ENCODE data around the gene CAP2. TPM values are rescaled to one million over a fixed set of nuclear protein-coding genes. Genes with fewer than 3 reads are reported as not detected.
"Not testable (repeated sequence)": the region's sequence is repeated elsewhere in the genome, so short reads cannot be mapped to it uniquely, and the experiment has no call there.

CAP2 gene
- total RNA-seq, 3 donors from 2014 or later: 2.2 to 56.1 (median 3.4) TPM

DNA sequence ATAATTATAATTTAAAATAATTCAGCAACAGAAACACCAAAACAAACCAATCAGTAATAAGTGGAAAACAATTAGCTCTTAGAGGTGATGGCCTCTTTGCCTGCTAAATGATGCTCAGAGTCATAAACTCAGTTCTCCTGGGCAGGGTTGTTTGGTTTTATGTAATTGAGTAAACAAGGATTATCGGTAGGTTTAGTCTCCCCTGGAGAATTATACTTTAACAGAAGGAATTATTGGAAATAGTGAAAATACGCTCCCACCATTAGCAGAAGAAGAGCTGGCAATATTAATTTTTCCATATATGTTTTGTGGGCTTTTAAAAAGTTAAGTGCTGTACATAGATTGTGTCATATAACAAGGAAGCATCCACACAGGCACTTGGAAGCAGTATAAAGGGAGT lies 27.0 kb downstream of the CAP2 start:
- Histone ChIP-seq H3K4me3 (no peak overlapping the region), H3K36me3 (ENCODE audit: low read depth) (no peaks in the 10 kb centered on the region), H3K4me1 (ENCODE audit: low read depth) (no peaks in the 10 kb centered on the region), H3K9me3 (no peaks in the 10 kb centered on the region)
- intact Hi-C loops (cut with DNase I, micrococcal nuclease): no loop called here
- TF ChIP-seq, protein P1, sequence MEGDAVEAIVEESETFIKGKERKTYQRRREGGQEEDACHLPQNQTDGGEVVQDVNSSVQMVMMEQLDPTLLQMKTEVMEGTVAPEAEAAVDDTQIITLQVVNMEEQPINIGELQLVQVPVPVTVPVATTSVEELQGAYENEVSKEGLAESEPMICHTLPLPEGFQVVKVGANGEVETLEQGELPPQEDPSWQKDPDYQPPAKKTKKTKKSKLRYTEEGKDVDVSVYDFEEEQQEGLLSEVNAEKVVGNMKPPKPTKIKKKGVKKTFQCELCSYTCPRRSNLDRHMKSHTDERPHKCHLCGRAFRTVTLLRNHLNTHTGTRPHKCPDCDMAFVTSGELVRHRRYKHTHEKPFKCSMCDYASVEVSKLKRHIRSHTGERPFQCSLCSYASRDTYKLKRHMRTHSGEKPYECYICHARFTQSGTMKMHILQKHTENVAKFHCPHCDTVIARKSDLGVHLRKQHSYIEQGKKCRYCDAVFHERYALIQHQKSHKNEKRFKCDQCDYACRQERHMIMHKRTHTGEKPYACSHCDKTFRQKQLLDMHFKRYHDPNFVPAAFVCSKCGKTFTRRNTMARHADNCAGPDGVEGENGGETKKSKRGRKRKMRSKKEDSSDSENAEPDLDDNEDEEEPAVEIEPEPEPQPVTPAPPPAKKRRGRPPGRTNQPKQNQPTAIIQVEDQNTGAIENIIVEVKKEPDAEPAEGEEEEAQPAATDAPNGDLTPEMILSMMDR (IDR thresholded peaks at IDR 0.05): no peak
- DNase-seq (no peak), ATAC-seq (no peak)

DNA sequence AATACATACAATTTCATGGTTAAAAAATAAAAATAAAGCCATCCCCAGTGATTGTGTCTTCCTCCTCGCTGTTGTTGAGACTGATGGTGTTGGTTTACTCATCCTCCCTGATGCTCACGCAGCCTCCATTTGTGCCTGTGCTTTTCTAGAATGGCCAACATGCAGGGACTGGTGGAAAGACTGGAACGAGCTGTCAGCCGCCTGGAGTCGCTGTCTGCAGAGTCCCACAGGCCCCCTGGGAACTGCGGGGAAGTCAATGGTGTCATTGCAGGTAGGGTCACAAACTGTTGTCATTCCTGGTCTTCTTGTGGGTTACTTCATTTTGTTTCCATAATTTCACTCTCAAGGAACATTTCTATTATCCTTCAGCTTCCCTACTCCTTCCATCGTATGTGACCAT lies 28.0 kb downstream of the CAP2 start:
- no peaks in the 10 kb centered on the region for H3K9me3 ChIP-seq
- DNase-seq (no peak), ATAC-seq (no peak)
- intact Hi-C loops (cut with DNase I, micrococcal nuclease): no loop called here
- no peaks in the 10 kb centered on the region for H3K36me3 ChIP-seq (ENCODE audit: low read depth)
- TF ChIP-seq, protein P1 (IDR thresholded peaks at IDR 0.05): no peak
- H3K4me3 ChIP-seq: no peak overlapping the region
- no peaks in the 10 kb centered on the region for H3K4me1 ChIP-seq (ENCODE audit: low read depth)

DNA sequence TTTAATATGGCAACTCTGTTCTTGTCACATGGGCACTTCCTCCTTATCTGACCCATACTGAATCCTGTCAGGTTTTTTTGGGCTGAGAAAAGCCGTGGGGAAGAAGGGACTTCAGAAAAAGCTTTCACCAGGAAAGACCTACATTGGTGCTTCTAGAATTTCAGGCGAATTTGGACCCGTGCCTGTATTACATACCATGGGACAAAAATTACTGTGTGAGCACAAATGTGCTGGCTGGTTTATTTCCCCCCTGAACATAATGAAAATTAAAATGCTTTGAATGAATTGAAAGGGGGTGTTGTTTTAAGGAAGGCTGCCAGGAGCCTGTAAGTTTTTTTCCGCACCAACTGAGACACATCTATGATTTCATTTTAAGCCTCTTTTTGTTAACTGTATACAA lies 29.6 kb downstream of the CAP2 start:
- no peaks in the 10 kb centered on the region for H3K9me3 ChIP-seq
- H3K4me3 ChIP-seq: no peak overlapping the region
- no peaks in the 10 kb centered on the region for H3K36me3 ChIP-seq (ENCODE audit: low read depth)
- ATAC-seq: no peak
- TF ChIP-seq, protein P1 (IDR thresholded peaks at IDR 0.05): no peak
- intact Hi-C loops (cut with DNase I, micrococcal nuclease): no loop called here
- DNase-seq: no peak
- no peaks in the 10 kb centered on the region for H3K4me1 ChIP-seq (ENCODE audit: low read depth)

DNA sequence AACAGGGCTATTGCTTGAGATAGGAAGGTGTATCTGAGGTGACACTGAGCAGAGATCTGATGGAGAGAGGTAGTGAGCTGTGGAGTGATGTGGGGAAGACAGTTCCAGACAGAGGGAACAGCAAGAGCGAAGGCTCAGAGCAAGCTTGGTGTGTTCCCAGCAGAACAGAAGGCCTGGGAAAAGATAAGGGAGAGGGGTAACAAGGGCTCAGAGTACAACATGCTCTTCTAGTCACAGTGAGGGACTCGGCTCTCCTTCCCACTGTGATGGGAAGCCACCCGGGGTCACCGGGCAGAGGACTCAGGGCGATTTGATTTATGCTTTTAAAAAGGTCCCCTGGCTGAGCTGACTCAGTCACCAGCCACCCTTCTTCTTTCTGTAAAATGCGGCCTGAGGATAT lies 33.7 kb downstream of the CAP2 start:
- ATAC-seq: no peak
- no peaks in the 10 kb centered on the region for H3K9me3 ChIP-seq
- no peaks in the 10 kb centered on the region for H3K36me3 ChIP-seq (ENCODE audit: low read depth)
- intact Hi-C loops (cut with DNase I, micrococcal nuclease): no loop called here
- TF ChIP-seq, protein P1 (IDR thresholded peaks at IDR 0.05): no peak
- no peaks in the 10 kb centered on the region for H3K4me1 ChIP-seq (ENCODE audit: low read depth)
- DNase-seq: no peak
- H3K4me3 ChIP-seq: no peak overlapping the region

GRCh38 chr6:17427617-17428016 lies 34.2 kb downstream of the CAP2 start:
- H3K4me1 ChIP-seq (ENCODE audit: low read depth): no peaks in the 10 kb centered on the region
- H3K9me3 ChIP-seq: no peaks in the 10 kb centered on the region

DNA sequence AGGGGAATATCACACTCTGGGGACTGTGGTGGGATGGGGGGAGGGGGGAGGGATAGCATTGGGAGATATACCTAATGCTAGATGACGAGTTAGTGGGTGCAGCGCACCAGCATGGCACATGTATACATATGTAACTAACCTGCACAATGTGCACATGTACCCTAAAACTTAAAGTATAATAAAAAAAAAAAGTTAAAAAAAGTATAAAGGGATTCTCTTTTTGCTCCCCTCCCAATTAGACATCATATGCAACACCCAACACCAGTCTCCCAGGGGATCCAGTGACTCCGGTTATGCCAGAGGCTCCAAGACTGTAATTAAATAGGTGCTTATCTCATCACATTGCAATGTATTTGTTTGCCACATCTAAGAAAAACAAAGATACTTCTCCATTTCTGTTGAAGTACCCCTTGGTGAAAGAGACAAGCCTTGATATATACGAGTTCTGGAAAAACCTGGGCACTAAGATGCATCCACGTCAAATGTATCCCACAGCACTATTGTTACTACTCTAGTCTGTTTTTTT lies 35.3 kb downstream of the CAP2 start:
- H3K9me3 ChIP-seq; DNase-seq; H3K4me1 ChIP-seq (ENCODE audit: low read depth); H3K36me3 ChIP-seq (ENCODE audit: low read depth); intact Hi-C loops (cut with DNase I, micrococcal nuclease); H3K4me3 ChIP-seq; ATAC-seq: not testable (repeated sequence)

More at GRCh38 chr6:17427617-17428016, 34.2 kb downstream of the CAP2 start:
- ATAC-seq: no peak
- DNase-seq: no peak
- intact Hi-C loops (cut with DNase I, micrococcal nuclease): no loop called here
- Histone ChIP-seq H3K36me3 (ENCODE audit: low read depth) (no peaks in the 10 kb centered on the region), H3K4me3 (no peak overlapping the region)
- TF ChIP-seq, protein P1 (IDR thresholded peaks at IDR 0.05): no peak
